AG04449 (cell line): ENCODE results near the gene CNTNAP2.

ENCODE experiments used
- CTCF ChIA-PET: fragments of 350-600 bp; formaldehyde crosslinking; extraction: SDS; loops from one replicate; lab custom pipeline; 2021; ENCODE audit warnings: antibody characterized with exemption; lab: Yijun Ruan, JAX
- POLR2A ChIA-PET: fragments of 400-600, 350-600 bp; formaldehyde crosslinking; extraction: SDS; loops from one replicate; lab custom pipeline; 2020; ENCODE audit warnings: antibody characterized with exemption, inconsistent platforms; lab: Yijun Ruan, JAX
- DNase-seq: peaks from one replicate; pipeline ENCODE4 v3.0.0-alpha.2; 2010; ENCODE audit warnings: low read depth, low spot score
- H3K4me3 ChIP-seq: 2 replicates; pipeline ENCODE4 v1.5.1; 2011; ENCODE audit warnings: low read depth, mild to moderate bottlenecking, control low read depth, low read length
- CTCF ChIP-seq: IDR thresholded peaks from one replicate; pipeline ENCODE4 v1.5.1; 2011; ENCODE audit warnings: mild to moderate bottlenecking, moderate library complexity, low read length, control low read depth, inconsistent platforms; ENCODE audit not compliant: insufficient read depth; ENCODE audit errors: missing control alignments

The CNTNAP2 gene

GRCh38 chr7:146116521-146117222 is at the start of gene CNTNAP2:
Gene CNTNAP2 (plus strand): TSS chr7:146116801. CDS start chr7:146116877, 76 bp downstream.
- H3K4me3 ChIP-seq = peak within 1 kb of the TSS; percentile 53
- TF ChIP-seq CTCF = no peak
- POLR2A ChIA-PET = no interaction called here
- no peak for DNase-seq
- CTCF ChIA-PET = no interaction called here

GRCh38 chr7:146067880-146068279 is 48.7 kb upstream of the CNTNAP2 start:
- ChIA-PET POLR2A (no interaction called here), CTCF (no interaction called here)
- H3K4me3 ChIP-seq = no peak overlapping the region
- DNase-seq = no peak
- no peak for TF ChIP-seq CTCF

- CTCF ChIA-PET = no interaction called here
- DNase-seq = no peak
- POLR2A ChIA-PET = no interaction called here
- TF ChIP-seq CTCF = no peak
- H3K4me3 ChIP-seq = no peak overlapping the region
Observed at GRCh38 chr7:146074195-146074765, 42.3 kb upstream of the CNTNAP2 start.

GRCh38 chr7:146076344-146076743 is 40.3 kb upstream of the CNTNAP2 start:
- no peak for DNase-seq
- POLR2A ChIA-PET = no interaction called here

GRCh38 chr7:146084086-146084485 is 32.5 kb upstream of the CNTNAP2 start:
- ChIA-PET CTCF (no interaction called here), POLR2A (no interaction called here)
- no peak overlapping the region for H3K4me3 ChIP-seq
- DNase-seq = no peak
- TF ChIP-seq CTCF = no peak

More at GRCh38 chr7:146076344-146076743, 40.3 kb upstream of the CNTNAP2 start:
- CTCF ChIA-PET = no interaction called here
- no peak overlapping the region for H3K4me3 ChIP-seq
- TF ChIP-seq CTCF = no peak

GRCh38 chr7:146090023-146090645 is 26.5 kb upstream of the CNTNAP2 start:
- peak; percentile 9 for TF ChIP-seq CTCF
- no peak for DNase-seq
- ChIA-PET POLR2A (no interaction called here), CTCF (no interaction called here)
- no peak overlapping the region for H3K4me3 ChIP-seq
